ENCODE data around the gene SMAD3. TPM values are rescaled to one million over a fixed set of nuclear protein-coding genes. Genes with fewer than 3 reads are reported as not detected.

SMAD3 gene
- total and polyA plus RNA-seq, 7 donors, result 2.9 to 47.6 (median 29.3) TPM

GRCh38 chr15:67147396-67147949, 82.1 kb downstream of the SMAD3 start:
- no peak for ATAC-seq
- Histone ChIP-seq H3K36me3 (ENCODE audit: insufficient read depth in 1 of 2, low read depth in 1 of 2) (no peaks in the 10 kb centered on the region), H3K4me3 (no peak overlapping the region), H3K9me3 (no peaks in the 10 kb centered on the region), H3K27ac (peak overlapping the region; percentile 87), H3K27me3 (ENCODE audit: insufficient read depth in 3 of 3, low read length in 2 of 3) (no peaks in the 10 kb centered on the region), H3K4me1 (peaks cover 95% of the 10 kb centered on the region)
- no peak for DNase-seq
- no peak for TF ChIP-seq CTCF (IDR thresholded peaks at IDR 0.05)
- 46 to 67% (median 52%) methylated on average over 7 of the region's 7 CpGs for WGBS, 3 donors
- intact Hi-C loops (cut with DNase I), result no loop called here

- Histone ChIP-seq H3K4me1 (peaks cover 93% of the 10 kb centered on the region), H3K9me3 (no peaks in the 10 kb centered on the region), H3K27ac (peak overlapping the region; percentile 87), H3K4me3 (no peak overlapping the region), H3K36me3 (ENCODE audit: insufficient read depth in 1 of 2, low read depth in 1 of 2) (no peaks in the 10 kb centered on the region), H3K27me3 (ENCODE audit: insufficient read depth in 3 of 3, low read length in 2 of 3) (no peaks in the 10 kb centered on the region)
- ATAC-seq, result peak; percentile 64 to 74 (median 71)
- 24 to 33% (median 31%) methylated on average over 6 of the region's 6 CpGs for whole genome bisulfite sequencing, 3 donors
- no peak for DNase-seq
- TF ChIP-seq CTCF (IDR thresholded peaks at IDR 0.05), result no peak
- intact Hi-C loops (cut with DNase I), result no loop called here
Measured at GRCh38 chr15:67148196-67148701, 82.8 kb downstream of the SMAD3 start.

- Histone ChIP-seq H3K27ac (peak overlapping the region; percentile 87), H3K4me3 (no peak overlapping the region), H3K36me3 (ENCODE audit: insufficient read depth in 1 of 2, low read depth in 1 of 2) (no peaks in the 10 kb centered on the region), H3K4me1 (peaks cover 93% of the 10 kb centered on the region), H3K9me3 (no peaks in the 10 kb centered on the region), H3K27me3 (ENCODE audit: insufficient read depth in 3 of 3, low read length in 2 of 3) (no peaks in the 10 kb centered on the region)
- DNase-seq (no peak), ATAC-seq (no peak)
- no peak for TF ChIP-seq CTCF (IDR thresholded peaks at IDR 0.05)
- intact Hi-C loops (cut with DNase I), result no loop called here
- WGBS, 3 donors, result 85 to 94% (median 87%) methylated on average over 6 of the region's 6 CpGs
Measured at GRCh38 chr15:67149068-67149772, 83.8 kb downstream of the SMAD3 start.

GRCh38 chr15:67149773-67150022, 84.3 kb downstream of the SMAD3 start:
- H3K36me3 ChIP-seq (ENCODE audit: insufficient read depth in 1 of 2, low read depth in 1 of 2), result no peaks in the 10 kb centered on the region
- H3K9me3 ChIP-seq, result no peaks in the 10 kb centered on the region
- peak overlapping the region; percentile 87 for H3K27ac ChIP-seq
- no peaks in the 10 kb centered on the region for H3K27me3 ChIP-seq (ENCODE audit: insufficient read depth in 3 of 3, low read length in 2 of 3)
- intact Hi-C loops (cut with DNase I), result no loop called here
- H3K4me3 ChIP-seq, result no peak overlapping the region
- no peak for ATAC-seq
- DNase-seq, result no peak
- WGBS, 3 donors, result 73 to 95% (median 77%) methylated on average over 1 of the region's 1 CpG
- TF ChIP-seq CTCF (IDR thresholded peaks at IDR 0.05), result no peak
- H3K4me1 ChIP-seq, result peaks cover 91% of the 10 kb centered on the region
